SU-DHL-6 (cell line): ENCODE results near the gene HIVEP3.

Experiments used
- H2AFZ ChIP-seq: fragments of 200-600 bp; sonication (generic); 2 replicates; pipeline ENCODE4 v1.6.1; 2014; ENCODE audit warnings: low read depth, mild to moderate bottlenecking, moderate library complexity, mixed read lengths, antibody characterized with exemption, low read length; ENCODE audit not compliant: severe bottlenecking
- H3F3A ChIP-seq: fragments of 200-600 bp; shearing (Covaris generic); 2 replicates; pipeline ENCODE4 v1.6.0; 2016; ENCODE audit warnings: antibody characterized with exemption, mild to moderate bottlenecking; ENCODE audit not compliant: insufficient read depth
- H3K27ac ChIP-seq: fragments of 200-600 bp; sonication (generic); 2 replicates; pipeline ENCODE4 v1.5.1; 2016; ENCODE audit warnings: low read depth, mild to moderate bottlenecking, low read length, moderate library complexity, mixed read lengths
- H3K27me3 ChIP-seq: fragments of 200-600 bp; sonication (generic), shearing (Covaris generic); 2 replicates; pipeline ENCODE4 v1.6.0; 2014; ENCODE audit warnings: mild to moderate bottlenecking, low read length
- H3K36me3 ChIP-seq: fragments of 200-600 bp; sonication (generic); 2 replicates; pipeline ENCODE4 v1.6.1; 2014; ENCODE audit warnings: mild to moderate bottlenecking, low read length, mixed read lengths
- H3K4me2 ChIP-seq: fragments of 300-600, 200-600 bp; shearing (Covaris generic), sonication (generic); 2 replicates; pipeline ENCODE4 v1.6.0; 2014; ENCODE audit warnings: low read length, low read depth, mild to moderate bottlenecking; ENCODE audit not compliant: poor library complexity, severe bottlenecking
- H3K4me3 ChIP-seq: fragments of 200-600 bp; sonication (generic); 2 replicates; pipeline ENCODE4 v1.5.1; 2014; ENCODE audit warnings: antibody characterized with exemption, low read length, mild to moderate bottlenecking, mixed read lengths; ENCODE audit not compliant: insufficient read depth, poor library complexity, severe bottlenecking
- H3K79me2 ChIP-seq: fragments of 200-600 bp; sonication (generic); 2 replicates; pipeline ENCODE4 v1.6.1; 2014; ENCODE audit warnings: mild to moderate bottlenecking, low read length, moderate library complexity; ENCODE audit not compliant: insufficient read depth
- H3K9ac ChIP-seq: fragments of 200-600 bp; sonication (generic); 2 replicates; pipeline ENCODE4 v1.7.0; 2014; ENCODE audit warnings: mild to moderate bottlenecking, low read length
- H3K9me2 ChIP-seq: fragments of 200-600 bp; sonication (generic); replicated peaks from 2 replicates; pipeline ENCODE4 v1.6.1; 2014; ENCODE audit warnings: low read length; ENCODE audit not compliant: insufficient read depth
- H3K9me3 ChIP-seq: fragments of 200-600 bp; sonication (generic); 2 replicates; pipeline ENCODE4 v1.6.1; 2014; ENCODE audit warnings: low read length, mixed read lengths; ENCODE audit not compliant: insufficient read depth
- H4K20me1 ChIP-seq: fragments of 200-600 bp; sonication (generic); 2 replicates; pipeline ENCODE4 v1.6.1; 2014; ENCODE audit warnings: low read depth, mild to moderate bottlenecking, antibody characterized with exemption, low read length, moderate library complexity, mixed read lengths
- EZH2phosphoT487 ChIP-seq: fragments of 200-600 bp; sonication (generic), shearing (Covaris generic); conservative IDR thresholded peaks from 2 replicates; pipeline ENCODE4 v1.6.1; 2018; ENCODE audit warnings: mild to moderate bottlenecking, antibody characterized with exemption, low read length, moderate library complexity, mixed read lengths
- TF ChIP-seq, protein P1 (sequence below): fragments of 200-600 bp; sonication (generic); IDR thresholded peaks from one replicate; pipeline ENCODE4 v1.5.1; 2017; ENCODE audit warnings: antibody characterized with exemption, mild to moderate bottlenecking, low read length, moderate library complexity; ENCODE audit not compliant: insufficient read depth, poor library complexity, severe bottlenecking

Gene HIVEP3

GRCh38 chr1:41611932-41612450 lies 306.7 kb downstream of the HIVEP3 start:
- Histone ChIP-seq H3K36me3 (no peaks in the 10 kb centered on the region), H3K4me2 (no peak overlapping the region), H3K4me3 (no peak overlapping the region), H3F3A (no peaks in the 10 kb centered on the region), H3K9ac (no peak overlapping the region), H3K9me3 (no peaks in the 10 kb centered on the region), H4K20me1 (no peaks in the 10 kb centered on the region), H2AFZ (no peak overlapping the region), H3K27ac (no peak overlapping the region), H3K27me3 (no peaks in the 10 kb centered on the region), H3K9me2 (no peaks in the 10 kb centered on the region), H3K79me2 (no peaks in the 10 kb centered on the region)
- TF ChIP-seq, protein P1, sequence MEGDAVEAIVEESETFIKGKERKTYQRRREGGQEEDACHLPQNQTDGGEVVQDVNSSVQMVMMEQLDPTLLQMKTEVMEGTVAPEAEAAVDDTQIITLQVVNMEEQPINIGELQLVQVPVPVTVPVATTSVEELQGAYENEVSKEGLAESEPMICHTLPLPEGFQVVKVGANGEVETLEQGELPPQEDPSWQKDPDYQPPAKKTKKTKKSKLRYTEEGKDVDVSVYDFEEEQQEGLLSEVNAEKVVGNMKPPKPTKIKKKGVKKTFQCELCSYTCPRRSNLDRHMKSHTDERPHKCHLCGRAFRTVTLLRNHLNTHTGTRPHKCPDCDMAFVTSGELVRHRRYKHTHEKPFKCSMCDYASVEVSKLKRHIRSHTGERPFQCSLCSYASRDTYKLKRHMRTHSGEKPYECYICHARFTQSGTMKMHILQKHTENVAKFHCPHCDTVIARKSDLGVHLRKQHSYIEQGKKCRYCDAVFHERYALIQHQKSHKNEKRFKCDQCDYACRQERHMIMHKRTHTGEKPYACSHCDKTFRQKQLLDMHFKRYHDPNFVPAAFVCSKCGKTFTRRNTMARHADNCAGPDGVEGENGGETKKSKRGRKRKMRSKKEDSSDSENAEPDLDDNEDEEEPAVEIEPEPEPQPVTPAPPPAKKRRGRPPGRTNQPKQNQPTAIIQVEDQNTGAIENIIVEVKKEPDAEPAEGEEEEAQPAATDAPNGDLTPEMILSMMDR: no peak
- no peak for TF ChIP-seq EZH2phosphoT487

DNA sequence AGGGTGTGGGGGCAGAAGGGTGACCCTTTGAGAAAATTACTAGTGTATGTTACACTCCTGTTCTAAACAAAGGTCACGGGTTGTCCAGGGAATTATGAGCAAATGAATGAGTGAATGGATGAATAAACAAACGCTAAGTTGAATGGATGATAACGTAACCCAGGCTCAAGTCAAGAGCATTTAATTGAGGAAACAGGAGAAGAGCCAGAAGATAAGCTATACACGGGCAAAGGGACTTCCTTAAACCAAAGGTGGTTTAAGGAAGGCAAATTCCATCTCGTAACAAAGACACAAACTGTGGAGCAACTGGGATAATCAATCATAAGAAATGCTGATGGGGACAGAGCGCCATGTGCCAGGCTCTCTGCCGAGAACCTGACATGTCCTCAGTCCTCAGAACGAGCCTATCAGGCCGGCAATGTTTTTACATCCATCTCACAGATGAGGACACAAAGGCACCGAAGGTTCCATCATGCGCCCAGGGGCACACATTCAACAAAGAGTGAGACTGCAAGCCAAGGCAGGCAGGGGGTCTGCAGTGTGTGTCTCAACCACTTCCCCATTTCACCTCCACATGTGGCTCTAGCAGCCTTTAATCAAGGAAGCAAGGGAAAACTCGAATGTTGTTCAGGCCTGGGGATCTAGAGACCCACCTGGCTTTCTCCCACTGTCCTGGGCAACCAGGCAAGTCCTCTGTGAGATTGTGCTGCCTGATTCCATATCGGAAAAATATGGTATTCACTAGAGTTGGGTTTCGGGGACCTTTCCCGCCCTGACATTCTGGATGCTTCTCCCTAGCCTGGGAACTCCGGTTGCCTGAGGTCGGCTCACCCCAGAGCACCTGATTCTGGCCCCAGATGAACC lies 307.4 kb downstream of the HIVEP3 start:
- H3K79me2 ChIP-seq: no peaks in the 10 kb centered on the region
- TF ChIP-seq, protein P1: no peak
- TF ChIP-seq EZH2phosphoT487: no peak
- no peak overlapping the region for H3K4me2 ChIP-seq
- H3K27ac ChIP-seq: no peak overlapping the region
- H3F3A ChIP-seq: no peaks in the 10 kb centered on the region
- H3K9me3 ChIP-seq: no peaks in the 10 kb centered on the region
- H2AFZ ChIP-seq: no peak overlapping the region
- H3K27me3 ChIP-seq: no peaks in the 10 kb centered on the region
- H3K9me2 ChIP-seq: no peaks in the 10 kb centered on the region
- no peaks in the 10 kb centered on the region for H3K36me3 ChIP-seq
- no peak overlapping the region for H3K4me3 ChIP-seq
- H3K9ac ChIP-seq: no peak overlapping the region
- H4K20me1 ChIP-seq: no peaks in the 10 kb centered on the region

- no peaks in the 10 kb centered on the region for H3K9me3 ChIP-seq
- H3K9me2 ChIP-seq: no peaks in the 10 kb centered on the region
- no peak overlapping the region for H3K4me3 ChIP-seq
- no peaks in the 10 kb centered on the region for H3K79me2 ChIP-seq
- no peak overlapping the region for H3K9ac ChIP-seq
- H3K36me3 ChIP-seq: no peaks in the 10 kb centered on the region
- no peaks in the 10 kb centered on the region for H3F3A ChIP-seq
- H3K27me3 ChIP-seq: no peaks in the 10 kb centered on the region
- TF ChIP-seq, protein P1: no peak
- TF ChIP-seq EZH2phosphoT487: no peak
- H3K4me2 ChIP-seq: no peak overlapping the region
- no peak overlapping the region for H2AFZ ChIP-seq
- H3K27ac ChIP-seq: no peak overlapping the region
- no peaks in the 10 kb centered on the region for H4K20me1 ChIP-seq
These were observed 308.4 kb downstream of the HIVEP3 start for GRCh38 chr1:41610361-41610760.
